ENCODE measurements around the gene XIST.
"Not testable (repeated sequence)": the region's sequence is repeated elsewhere in the genome, so short reads cannot be mapped to it uniquely, and the experiment has no call there.

The XIST gene

GRCh38 chrX:73817393-73818199 lies 34.9 kb downstream of the XIST start:
- DNase-seq, result no peak

- DNase-seq, result no peak
Observed at GRCh38 chrX:73812256-73812655, 40.3 kb downstream of the XIST start.

- DNase-seq, result not testable (repeated sequence)
Observed at GRCh38 chrX:73804109-73804508, 48.4 kb downstream of the XIST start.

GRCh38 chrX:73799888-73800287 lies 52.6 kb downstream of the XIST start:
- DNase-seq, result no peak

GRCh38 chrX:73792511-73792910 lies 60.0 kb downstream of the XIST start:
- not testable (repeated sequence) for DNase-seq

GRCh38 chrX:73785493-73785892 lies 67.0 kb downstream of the XIST start:
- DNase-seq, result no peak
